ENCODE data around the gene SUN5.

SUN5 gene

DNA sequence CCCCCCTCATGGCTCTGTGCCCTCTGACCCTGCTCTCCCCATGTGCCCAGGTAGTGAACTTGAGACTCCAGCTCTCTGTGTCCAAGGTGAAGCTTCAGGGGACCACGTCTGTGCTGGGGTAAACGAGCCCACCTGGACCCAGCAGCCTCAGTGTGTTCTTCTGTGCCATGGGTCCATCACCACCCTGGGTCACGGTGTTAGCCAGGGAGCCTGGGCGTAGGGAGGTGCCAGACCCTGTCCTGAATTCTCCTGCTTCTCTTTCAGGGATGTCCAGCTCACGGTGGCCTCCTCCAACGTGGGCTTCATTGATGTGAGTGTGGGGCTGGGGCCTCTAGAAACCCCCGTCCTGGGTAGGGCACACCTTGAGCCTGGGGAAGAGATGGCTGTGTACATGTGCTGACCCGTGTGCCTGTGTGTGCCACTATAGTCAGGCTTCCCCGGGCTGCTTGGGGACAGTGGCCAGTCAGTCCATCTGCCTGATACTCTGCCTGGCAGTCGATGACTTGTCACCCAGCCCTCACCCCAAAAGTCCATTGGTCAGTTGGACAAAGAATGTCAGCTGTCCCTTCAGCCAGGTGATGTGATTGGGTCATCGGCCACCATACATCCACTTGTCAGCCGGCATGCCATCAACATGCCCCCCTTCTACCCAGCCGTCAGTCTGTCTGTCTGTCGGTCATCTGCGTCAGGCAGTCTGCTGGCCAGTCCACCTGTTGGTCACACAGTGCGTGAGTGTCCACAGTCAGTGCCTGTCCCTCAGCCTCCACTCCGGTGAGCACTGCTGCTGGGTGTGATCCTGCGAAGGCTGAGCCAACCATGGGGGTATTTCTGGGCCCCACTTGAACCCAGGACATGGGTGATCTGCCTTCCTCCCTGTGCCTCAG is 16.3 kb upstream of the SUN5 start:
- H3K9me2 ChIP-seq (replicated peaks; ENCODE audit: control insufficient read depth, low read length) = no peaks in the 10 kb centered on the region
- no peaks in the 10 kb centered on the region for H3K36me3 ChIP-seq (ENCODE audit: control insufficient read depth, low read length)
- H4K20me1 ChIP-seq (ENCODE audit: control insufficient read depth, insufficient read depth, low read depth, low read length) = no peaks in the 10 kb centered on the region
- no peaks in the 10 kb centered on the region for H3K79me2 ChIP-seq (ENCODE audit: control insufficient read depth, low read length)
- H3K4me1 ChIP-seq (ENCODE audit: control insufficient read depth, low read length) = no peaks in the 10 kb centered on the region
- no peak overlapping the region for H3K4me2 ChIP-seq (ENCODE audit: low read length)
- no peak for TF ChIP-seq CTCF (IDR thresholded peaks at IDR 0.05; ENCODE audit: low read depth, low read length, poor library complexity, severe bottlenecking)
- TF ChIP-seq EZH2phosphoT487 (IDR thresholded peaks at IDR 0.05; ENCODE audit: borderline replicate concordance, low read length) = no peak
- no peaks in the 10 kb centered on the region for H3K27me3 ChIP-seq (ENCODE audit: control insufficient read depth, low read length)
- H3K9me3 ChIP-seq (ENCODE audit: control insufficient read depth, insufficient read depth, low read length) = no peaks in the 10 kb centered on the region
- H3K4me3 ChIP-seq (ENCODE audit: low read length) = no peak overlapping the region
- H3F3A ChIP-seq (ENCODE audit: control insufficient read depth, insufficient read depth) = no peaks in the 10 kb centered on the region
- no peak overlapping the region for H3K27ac ChIP-seq (ENCODE audit: low read depth, low read length)

DNA sequence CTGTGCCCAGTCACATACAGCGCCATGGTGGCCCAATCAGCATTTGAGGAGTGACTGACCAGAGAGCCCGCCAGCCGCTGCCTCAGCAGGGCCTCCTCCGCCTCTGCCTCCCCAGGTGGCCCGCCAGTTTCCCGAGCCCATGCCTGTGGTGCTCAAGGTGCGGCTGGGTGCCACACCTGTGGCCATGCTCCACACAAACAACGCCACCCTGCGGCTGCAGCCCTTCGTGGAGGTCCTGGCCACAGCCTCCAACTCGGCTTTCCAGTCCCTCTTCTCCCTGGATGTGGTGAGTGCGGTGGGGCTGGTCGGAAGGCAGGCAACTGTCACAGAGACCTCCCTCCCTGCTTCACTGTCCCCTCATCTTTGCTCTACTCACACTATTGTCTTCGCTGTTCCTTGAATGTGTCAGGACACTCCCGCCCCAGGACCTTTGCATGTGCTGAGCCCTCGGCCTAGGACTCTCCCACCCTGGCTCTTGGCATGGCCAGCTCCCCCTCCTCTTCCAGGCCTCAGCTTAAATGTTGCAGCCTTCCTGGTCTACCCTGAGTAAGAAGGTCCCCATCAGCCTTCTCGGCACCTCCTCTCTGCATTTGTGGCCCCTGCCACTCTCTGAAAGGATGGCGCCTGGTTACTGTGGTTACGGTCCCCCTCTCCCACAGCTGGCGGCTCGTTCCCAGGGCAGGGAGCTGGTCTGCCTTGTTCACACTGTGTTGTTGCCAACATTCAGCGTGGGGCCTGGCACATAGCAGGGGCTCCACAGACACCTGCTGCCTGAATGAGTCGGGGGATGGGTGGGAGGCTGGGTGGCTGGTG is 15.4 kb upstream of the SUN5 start:
- Histone ChIP-seq H3F3A (ENCODE audit: control insufficient read depth, insufficient read depth) (no peaks in the 10 kb centered on the region), H4K20me1 (ENCODE audit: control insufficient read depth, insufficient read depth, low read depth, low read length) (no peaks in the 10 kb centered on the region), H3K36me3 (ENCODE audit: control insufficient read depth, low read length) (no peaks in the 10 kb centered on the region), H3K9me2 (replicated peaks; ENCODE audit: control insufficient read depth, low read length) (no peaks in the 10 kb centered on the region), H3K4me3 (ENCODE audit: low read length) (no peak overlapping the region), H3K4me1 (ENCODE audit: control insufficient read depth, low read length) (no peaks in the 10 kb centered on the region), H3K27me3 (ENCODE audit: control insufficient read depth, low read length) (no peaks in the 10 kb centered on the region), H3K27ac (ENCODE audit: low read depth, low read length) (no peak overlapping the region), H3K4me2 (ENCODE audit: low read length) (no peak overlapping the region), H3K9me3 (ENCODE audit: control insufficient read depth, insufficient read depth, low read length) (no peaks in the 10 kb centered on the region), H3K79me2 (ENCODE audit: control insufficient read depth, low read length) (no peaks in the 10 kb centered on the region)
- TF ChIP-seq EZH2phosphoT487 (IDR thresholded peaks at IDR 0.05; ENCODE audit: borderline replicate concordance, low read length) = no peak
- TF ChIP-seq CTCF (IDR thresholded peaks at IDR 0.05; ENCODE audit: low read depth, low read length, poor library complexity, severe bottlenecking) = no peak

GRCh38 chr20:33018169-33018931 is 14.1 kb upstream of the SUN5 start:
- H3K27ac ChIP-seq (ENCODE audit: low read depth, low read length) = no peak overlapping the region
- no peak overlapping the region for H3K4me2 ChIP-seq (ENCODE audit: low read length)
- H3K36me3 ChIP-seq (ENCODE audit: control insufficient read depth, low read length) = no peaks in the 10 kb centered on the region
- H3K79me2 ChIP-seq (ENCODE audit: control insufficient read depth, low read length) = no peaks in the 10 kb centered on the region
- H3K27me3 ChIP-seq (ENCODE audit: control insufficient read depth, low read length) = no peaks in the 10 kb centered on the region
- H3K9me3 ChIP-seq (ENCODE audit: control insufficient read depth, insufficient read depth, low read length) = no peaks in the 10 kb centered on the region
- H3K4me3 ChIP-seq (ENCODE audit: low read length) = no peak overlapping the region
- H3F3A ChIP-seq (ENCODE audit: control insufficient read depth, insufficient read depth) = no peaks in the 10 kb centered on the region
- no peaks in the 10 kb centered on the region for H4K20me1 ChIP-seq (ENCODE audit: control insufficient read depth, insufficient read depth, low read depth, low read length)
- TF ChIP-seq EZH2phosphoT487 (IDR thresholded peaks at IDR 0.05; ENCODE audit: borderline replicate concordance, low read length) (no peak), CTCF (IDR thresholded peaks at IDR 0.05; ENCODE audit: low read depth, low read length, poor library complexity, severe bottlenecking) (no peak)
- H3K4me1 ChIP-seq (ENCODE audit: control insufficient read depth, low read length) = no peaks in the 10 kb centered on the region
- no peaks in the 10 kb centered on the region for H3K9me2 ChIP-seq (replicated peaks; ENCODE audit: control insufficient read depth, low read length)

Data from DOHH2 (cell line).